Peyer's patch (tissue), 4 donors: ENCODE measurements around the gene NUDT6. TPM values are rescaled to one million over a fixed set of nuclear protein-coding genes. Genes with fewer than 3 reads are reported as not detected.

Experiments used
- total RNA-seq, 4 donors: library from RNA; depleted of rRNA; stranded (reverse); fragments of >200 nt; gene quantifications; one replicate each; pipeline ENCODE4 v1.1.0, GENCODE V29; 2016

Gene NUDT6
- total RNA-seq, 4 donors from 2014 or later = 8.7 to 12.4 (median 10.5) TPM

Other genes with a start within 250 kb of the NUDT6 start
- gene BBS12, start 189.9 kb downstream of the NUDT6 start, total RNA-seq = 1 to 10 TPM; 1.7 to 5.6 (median 4.7) TPM
- 1 to 10 TPM; 1.0 to 5.8 (median 2.1) TPM for gene FGF2, start 95.8 kb downstream of the NUDT6 start, total RNA-seq